ENCODE data around the gene KCNB1. TPM values are rescaled to one million over a fixed set of nuclear protein-coding genes. Genes with fewer than 3 reads are reported as not detected.

Gene KCNB1
- total RNA-seq, 1 experiment from 2014 or later = 0.68 TPM

DNA sequence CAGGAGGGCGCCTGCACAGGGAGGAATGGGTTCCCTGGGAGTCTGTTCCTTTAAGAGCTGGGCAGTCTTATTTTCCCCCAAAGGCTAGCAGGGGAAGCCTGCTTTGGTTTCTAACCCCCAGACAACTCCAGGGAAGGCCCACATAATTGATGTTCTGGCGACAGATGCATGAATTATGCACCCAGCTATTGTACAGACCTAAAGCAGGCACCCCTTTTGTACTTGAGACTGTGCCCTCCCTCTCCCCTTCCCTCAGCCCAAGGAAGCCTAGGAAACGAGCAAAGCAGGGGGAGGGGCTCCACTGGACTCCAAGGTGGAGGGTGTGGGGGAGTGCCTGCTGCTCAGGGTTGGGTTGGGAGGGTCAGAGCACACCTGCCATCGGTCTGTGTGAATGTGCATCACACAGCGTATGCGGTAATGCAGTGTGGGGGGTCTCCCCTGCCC is 102.1 kb downstream of the KCNB1 start:
- Histone ChIP-seq H2BK5ac (ENCODE audit: insufficient read length, low read length) (no peak overlapping the region), H4K20me1 (ENCODE audit: control insufficient read depth, insufficient read depth, insufficient read length) (no peaks in the 10 kb centered on the region), H3K9me3 (ENCODE audit: control insufficient read depth, low read depth, low read length) (no peaks in the 10 kb centered on the region), H2AFZ (ENCODE audit: low read length) (no peak overlapping the region), H3K9ac (ENCODE audit: extremely low read depth, insufficient read length, low read length) (no peak overlapping the region), H3K79me2 (ENCODE audit: insufficient read depth, low read length) (no peaks in the 10 kb centered on the region), H2AK5ac (ENCODE audit: insufficient read length, low read length) (no peak overlapping the region), H4K5ac (ENCODE audit: insufficient read length, low read depth, low read length) (no peak overlapping the region), H3K4me2 (ENCODE audit: insufficient read depth, insufficient read length, low read length) (no peak overlapping the region), H3K27ac (ENCODE audit: insufficient read length, low read depth, low read length) (no peak overlapping the region), H3K4ac (ENCODE audit: low read depth, low read length) (no peak overlapping the region), H4K91ac (ENCODE audit: insufficient read length, low read depth, low read length) (no peak overlapping the region), H3K23me2 (ENCODE audit: insufficient read length, low read depth, low read length, poor library complexity, severe bottlenecking) (no peaks in the 10 kb centered on the region), H4K8ac (replicated peaks; ENCODE audit: insufficient read length, low read depth, low read length) (no peak overlapping the region), H3K79me1 (ENCODE audit: insufficient read depth, low read depth, low read length, poor library complexity, severe bottlenecking) (no peaks in the 10 kb centered on the region), H3K18ac (ENCODE audit: insufficient read length, low read depth, low read length) (no peak overlapping the region), H3K14ac (ENCODE audit: insufficient read depth, low read length) (no peak overlapping the region; the same call in 1 of the 2 replicates), H2BK20ac (ENCODE audit: low read depth, low read length, poor library complexity, severe bottlenecking) (no peak overlapping the region), H2BK15ac (ENCODE audit: low read depth, low read length) (no peak overlapping the region), H3K23ac (ENCODE audit: insufficient read length, low read depth, low read length) (no peak overlapping the region), H3K4me1 (ENCODE audit: insufficient read depth, low read length) (no peaks in the 10 kb centered on the region; the same call in 1 of the 2 replicates), H3K56ac (ENCODE audit: insufficient read length, low read depth, low read length) (no peak overlapping the region), H2BK120ac (ENCODE audit: low read depth, low read length, poor library complexity, severe bottlenecking) (no peak overlapping the region), H3K27me3 (ENCODE audit: insufficient read depth, low read length) (no peaks in the 10 kb centered on the region), H3T11ph (ENCODE audit: low read length) (no peak overlapping the region), H2BK12ac (ENCODE audit: insufficient read length, low read depth, low read length) (no peak overlapping the region)
- peaks cover 19 to 40% of the 10 kb centered on the region in 2 experiments for H3K4me1 Mint-ChIP-seq
- H3K4me3 Mint-ChIP-seq = peak overlapping the region in 1 of 2 experiments; percentile 38; a peak in 2 of 5 replicates
- no CpG with 5 or more reads among the region's 6 CpGs for WGBS (ENCODE audit: extremely low coverage, insufficient read length, low lambda C conversion rate)
- TF ChIP-seq, protein P1, sequence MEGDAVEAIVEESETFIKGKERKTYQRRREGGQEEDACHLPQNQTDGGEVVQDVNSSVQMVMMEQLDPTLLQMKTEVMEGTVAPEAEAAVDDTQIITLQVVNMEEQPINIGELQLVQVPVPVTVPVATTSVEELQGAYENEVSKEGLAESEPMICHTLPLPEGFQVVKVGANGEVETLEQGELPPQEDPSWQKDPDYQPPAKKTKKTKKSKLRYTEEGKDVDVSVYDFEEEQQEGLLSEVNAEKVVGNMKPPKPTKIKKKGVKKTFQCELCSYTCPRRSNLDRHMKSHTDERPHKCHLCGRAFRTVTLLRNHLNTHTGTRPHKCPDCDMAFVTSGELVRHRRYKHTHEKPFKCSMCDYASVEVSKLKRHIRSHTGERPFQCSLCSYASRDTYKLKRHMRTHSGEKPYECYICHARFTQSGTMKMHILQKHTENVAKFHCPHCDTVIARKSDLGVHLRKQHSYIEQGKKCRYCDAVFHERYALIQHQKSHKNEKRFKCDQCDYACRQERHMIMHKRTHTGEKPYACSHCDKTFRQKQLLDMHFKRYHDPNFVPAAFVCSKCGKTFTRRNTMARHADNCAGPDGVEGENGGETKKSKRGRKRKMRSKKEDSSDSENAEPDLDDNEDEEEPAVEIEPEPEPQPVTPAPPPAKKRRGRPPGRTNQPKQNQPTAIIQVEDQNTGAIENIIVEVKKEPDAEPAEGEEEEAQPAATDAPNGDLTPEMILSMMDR (conservative IDR thresholded peaks at IDR 0.05) = no peak
- H3K36me3 Mint-ChIP-seq (ENCODE audit: insufficient read depth in 1 of 3, low read depth in 3 of 3) = no peaks in the 10 kb centered on the region
- peak; percentile 70 for DNase-seq
- no peaks in the 10 kb centered on the region for H3K9me3 Mint-ChIP-seq
- H3K27me3 Mint-ChIP-seq (ENCODE audit: low read depth) = peaks cover 4% of the 10 kb centered on the region
- peak overlapping the region in 1 of 3 experiments; percentile 62; a peak in 2 of 7 replicates for H3K27ac Mint-ChIP-seq

Measured in H9 (cell line).